H1 (cell line): ENCODE data around the gene CEP85. TPM values are rescaled to one million over a fixed set of nuclear protein-coding genes. Genes with fewer than 3 reads are reported as not detected.

ENCODE experiments used
- CREB1 ChIP-seq: IDR thresholded peaks from 2 replicates; pipeline ENCODE4 v1.6.1; 2012; ENCODE audit warnings: inconsistent platforms
- CTBP2 ChIP-seq: IDR thresholded peaks from 2 replicates; pipeline ENCODE4 v1.7.0; 2011; ENCODE audit warnings: borderline replicate concordance, mild to moderate bottlenecking, moderate library complexity, mixed read lengths, low read length; ENCODE audit not compliant: insufficient read depth, insufficient read length
- RXRA ChIP-seq: IDR thresholded peaks from 2 replicates; pipeline ENCODE4 v1.6.1; 2011; ENCODE audit warnings: low read depth, mild to moderate bottlenecking, low read length, moderate library complexity; ENCODE audit not compliant: insufficient read depth
- polyA plus RNA-seq, 7 experiments: library from polyadenylated mRNA; depleted of rRNA in 3 of 7; stranded (reverse) in 5 of 7; unstranded in 2 of 7; fragments of >200 nt in 5 of 7; fragments of 200-250 nt in 2 of 7; gene quantifications; 1 replicate in 5 of 7; 2 replicates in 1 of 7; 4 replicates in 1 of 7; pipeline versions ENCODE4 v1.2.1 to v1.2.3, GENCODE V29; 2011 to 2013; ENCODE audit warnings: missing spikeins in 2 of 7, mixed read lengths in 2 of 7
- total RNA-seq: library from RNA; stranded (reverse); fragmentation: NEBNext Ultra II Directional; extraction: Animal tissue kit (Norgen Biotek cat#: 25700); gene quantifications from 2 replicates; pipeline ENCODE4 v1.2.1, GENCODE V29; 2021
- TF ChIP-seq, protein P1 (sequence below): IDR thresholded peaks from 2 replicates; pipeline ENCODE4 v1.6.1; 2011; ENCODE audit warnings: low read depth, mild to moderate bottlenecking, low read length; ENCODE audit not compliant: insufficient read depth
- TF ChIP-seq, protein P2 (sequence below): fragments of 300-600 bp; sonication (generic); IDR thresholded peaks from 2 replicates; pipeline ENCODE4 v1.7.1; 2012; ENCODE audit warnings: low read length, moderate library complexity, mild to moderate bottlenecking, inconsistent platforms; ENCODE audit not compliant: insufficient replicate concordance

The CEP85 gene
- total and polyA plus RNA-seq, 2 of the 8 experiments (the other 6 are each of a cell fraction or from before 2014, with no cell fraction given), result 40.4 to 43.7 TPM

DNA sequence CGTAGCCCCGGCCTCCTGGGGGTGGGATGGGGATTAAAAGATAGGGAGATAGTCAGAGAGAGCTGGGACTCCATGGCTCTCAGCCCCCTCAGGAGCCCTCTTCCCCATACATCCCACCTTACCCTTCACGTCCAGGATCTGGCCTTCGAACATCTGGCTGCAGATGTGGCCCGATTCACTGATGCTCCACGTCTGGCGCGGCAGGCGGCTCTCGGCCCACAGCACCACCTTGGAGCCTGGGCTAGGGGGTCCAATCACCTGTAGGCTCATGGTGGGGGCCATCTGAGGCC, 88.0 kb downstream of the CEP85 start (continued):
- TF ChIP-seq, protein P1, sequence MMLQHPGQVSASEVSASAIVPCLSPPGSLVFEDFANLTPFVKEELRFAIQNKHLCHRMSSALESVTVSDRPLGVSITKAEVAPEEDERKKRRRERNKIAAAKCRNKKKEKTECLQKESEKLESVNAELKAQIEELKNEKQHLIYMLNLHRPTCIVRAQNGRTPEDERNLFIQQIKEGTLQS, result no peak
- TF ChIP-seq RXRA (no peak), CTBP2 (no peak), CREB1 (no peak)
- TF ChIP-seq, protein P2, sequence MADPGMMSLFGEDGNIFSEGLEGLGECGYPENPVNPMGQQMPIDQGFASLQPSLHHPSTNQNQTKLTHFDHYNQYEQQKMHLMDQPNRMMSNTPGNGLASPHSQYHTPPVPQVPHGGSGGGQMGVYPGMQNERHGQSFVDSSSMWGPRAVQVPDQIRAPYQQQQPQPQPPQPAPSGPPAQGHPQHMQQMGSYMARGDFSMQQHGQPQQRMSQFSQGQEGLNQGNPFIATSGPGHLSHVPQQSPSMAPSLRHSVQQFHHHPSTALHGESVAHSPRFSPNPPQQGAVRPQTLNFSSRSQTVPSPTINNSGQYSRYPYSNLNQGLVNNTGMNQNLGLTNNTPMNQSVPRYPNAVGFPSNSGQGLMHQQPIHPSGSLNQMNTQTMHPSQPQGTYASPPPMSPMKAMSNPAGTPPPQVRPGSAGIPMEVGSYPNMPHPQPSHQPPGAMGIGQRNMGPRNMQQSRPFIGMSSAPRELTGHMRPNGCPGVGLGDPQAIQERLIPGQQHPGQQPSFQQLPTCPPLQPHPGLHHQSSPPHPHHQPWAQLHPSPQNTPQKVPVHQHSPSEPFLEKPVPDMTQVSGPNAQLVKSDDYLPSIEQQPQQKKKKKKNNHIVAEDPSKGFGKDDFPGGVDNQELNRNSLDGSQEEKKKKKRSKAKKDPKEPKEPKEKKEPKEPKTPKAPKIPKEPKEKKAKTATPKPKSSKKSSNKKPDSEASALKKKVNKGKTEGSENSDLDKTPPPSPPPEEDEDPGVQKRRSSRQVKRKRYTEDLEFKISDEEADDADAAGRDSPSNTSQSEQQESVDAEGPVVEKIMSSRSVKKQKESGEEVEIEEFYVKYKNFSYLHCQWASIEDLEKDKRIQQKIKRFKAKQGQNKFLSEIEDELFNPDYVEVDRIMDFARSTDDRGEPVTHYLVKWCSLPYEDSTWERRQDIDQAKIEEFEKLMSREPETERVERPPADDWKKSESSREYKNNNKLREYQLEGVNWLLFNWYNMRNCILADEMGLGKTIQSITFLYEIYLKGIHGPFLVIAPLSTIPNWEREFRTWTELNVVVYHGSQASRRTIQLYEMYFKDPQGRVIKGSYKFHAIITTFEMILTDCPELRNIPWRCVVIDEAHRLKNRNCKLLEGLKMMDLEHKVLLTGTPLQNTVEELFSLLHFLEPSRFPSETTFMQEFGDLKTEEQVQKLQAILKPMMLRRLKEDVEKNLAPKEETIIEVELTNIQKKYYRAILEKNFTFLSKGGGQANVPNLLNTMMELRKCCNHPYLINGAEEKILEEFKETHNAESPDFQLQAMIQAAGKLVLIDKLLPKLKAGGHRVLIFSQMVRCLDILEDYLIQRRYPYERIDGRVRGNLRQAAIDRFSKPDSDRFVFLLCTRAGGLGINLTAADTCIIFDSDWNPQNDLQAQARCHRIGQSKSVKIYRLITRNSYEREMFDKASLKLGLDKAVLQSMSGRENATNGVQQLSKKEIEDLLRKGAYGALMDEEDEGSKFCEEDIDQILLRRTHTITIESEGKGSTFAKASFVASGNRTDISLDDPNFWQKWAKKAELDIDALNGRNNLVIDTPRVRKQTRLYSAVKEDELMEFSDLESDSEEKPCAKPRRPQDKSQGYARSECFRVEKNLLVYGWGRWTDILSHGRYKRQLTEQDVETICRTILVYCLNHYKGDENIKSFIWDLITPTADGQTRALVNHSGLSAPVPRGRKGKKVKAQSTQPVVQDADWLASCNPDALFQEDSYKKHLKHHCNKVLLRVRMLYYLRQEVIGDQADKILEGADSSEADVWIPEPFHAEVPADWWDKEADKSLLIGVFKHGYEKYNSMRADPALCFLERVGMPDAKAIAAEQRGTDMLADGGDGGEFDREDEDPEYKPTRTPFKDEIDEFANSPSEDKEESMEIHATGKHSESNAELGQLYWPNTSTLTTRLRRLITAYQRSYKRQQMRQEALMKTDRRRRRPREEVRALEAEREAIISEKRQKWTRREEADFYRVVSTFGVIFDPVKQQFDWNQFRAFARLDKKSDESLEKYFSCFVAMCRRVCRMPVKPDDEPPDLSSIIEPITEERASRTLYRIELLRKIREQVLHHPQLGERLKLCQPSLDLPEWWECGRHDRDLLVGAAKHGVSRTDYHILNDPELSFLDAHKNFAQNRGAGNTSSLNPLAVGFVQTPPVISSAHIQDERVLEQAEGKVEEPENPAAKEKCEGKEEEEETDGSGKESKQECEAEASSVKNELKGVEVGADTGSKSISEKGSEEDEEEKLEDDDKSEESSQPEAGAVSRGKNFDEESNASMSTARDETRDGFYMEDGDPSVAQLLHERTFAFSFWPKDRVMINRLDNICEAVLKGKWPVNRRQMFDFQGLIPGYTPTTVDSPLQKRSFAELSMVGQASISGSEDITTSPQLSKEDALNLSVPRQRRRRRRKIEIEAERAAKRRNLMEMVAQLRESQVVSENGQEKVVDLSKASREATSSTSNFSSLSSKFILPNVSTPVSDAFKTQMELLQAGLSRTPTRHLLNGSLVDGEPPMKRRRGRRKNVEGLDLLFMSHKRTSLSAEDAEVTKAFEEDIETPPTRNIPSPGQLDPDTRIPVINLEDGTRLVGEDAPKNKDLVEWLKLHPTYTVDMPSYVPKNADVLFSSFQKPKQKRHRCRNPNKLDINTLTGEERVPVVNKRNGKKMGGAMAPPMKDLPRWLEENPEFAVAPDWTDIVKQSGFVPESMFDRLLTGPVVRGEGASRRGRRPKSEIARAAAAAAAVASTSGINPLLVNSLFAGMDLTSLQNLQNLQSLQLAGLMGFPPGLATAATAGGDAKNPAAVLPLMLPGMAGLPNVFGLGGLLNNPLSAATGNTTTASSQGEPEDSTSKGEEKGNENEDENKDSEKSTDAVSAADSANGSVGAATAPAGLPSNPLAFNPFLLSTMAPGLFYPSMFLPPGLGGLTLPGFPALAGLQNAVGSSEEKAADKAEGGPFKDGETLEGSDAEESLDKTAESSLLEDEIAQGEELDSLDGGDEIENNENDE, result no peak
